Measurements from ENCODE around the gene PNMA8C.

Gene PNMA8C

DNA sequence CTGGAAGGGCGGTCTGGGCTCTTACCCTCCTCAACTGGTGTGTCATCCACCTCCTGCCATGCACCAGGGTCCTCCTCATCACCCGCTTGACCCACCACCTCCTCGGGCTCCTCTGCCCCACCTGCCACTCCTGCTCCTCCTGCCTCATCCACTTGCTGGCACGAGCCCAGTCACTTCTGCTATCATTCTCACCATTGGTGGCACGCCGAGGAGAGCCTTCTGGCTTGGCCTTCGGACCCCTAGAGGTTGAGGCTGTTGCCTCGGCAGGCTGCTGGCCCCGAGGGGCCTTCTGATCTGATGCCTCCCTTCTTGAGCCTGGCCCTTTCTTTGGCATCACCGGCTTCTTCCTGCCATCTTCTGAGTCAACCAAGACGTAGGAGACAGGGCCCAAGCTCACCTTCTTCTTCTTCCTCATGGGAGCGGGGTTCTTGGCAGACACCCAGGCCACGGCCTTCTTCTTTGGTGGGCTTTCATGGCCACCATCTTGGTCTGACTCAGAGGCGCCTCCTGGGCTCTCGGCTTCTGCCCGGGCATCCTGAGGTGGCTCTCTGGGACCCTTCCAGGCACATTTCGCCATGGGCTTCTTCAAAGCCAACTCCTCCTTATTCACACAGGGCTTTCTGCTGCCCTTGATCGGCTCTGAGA is 40.9 kb upstream of the PNMA8C start:
- TF ChIP-seq ZFX (IDR thresholded peaks at IDR 0.05; ENCODE audit: borderline replicate concordance) = no peak
- TF ChIP-seq, protein P1, sequence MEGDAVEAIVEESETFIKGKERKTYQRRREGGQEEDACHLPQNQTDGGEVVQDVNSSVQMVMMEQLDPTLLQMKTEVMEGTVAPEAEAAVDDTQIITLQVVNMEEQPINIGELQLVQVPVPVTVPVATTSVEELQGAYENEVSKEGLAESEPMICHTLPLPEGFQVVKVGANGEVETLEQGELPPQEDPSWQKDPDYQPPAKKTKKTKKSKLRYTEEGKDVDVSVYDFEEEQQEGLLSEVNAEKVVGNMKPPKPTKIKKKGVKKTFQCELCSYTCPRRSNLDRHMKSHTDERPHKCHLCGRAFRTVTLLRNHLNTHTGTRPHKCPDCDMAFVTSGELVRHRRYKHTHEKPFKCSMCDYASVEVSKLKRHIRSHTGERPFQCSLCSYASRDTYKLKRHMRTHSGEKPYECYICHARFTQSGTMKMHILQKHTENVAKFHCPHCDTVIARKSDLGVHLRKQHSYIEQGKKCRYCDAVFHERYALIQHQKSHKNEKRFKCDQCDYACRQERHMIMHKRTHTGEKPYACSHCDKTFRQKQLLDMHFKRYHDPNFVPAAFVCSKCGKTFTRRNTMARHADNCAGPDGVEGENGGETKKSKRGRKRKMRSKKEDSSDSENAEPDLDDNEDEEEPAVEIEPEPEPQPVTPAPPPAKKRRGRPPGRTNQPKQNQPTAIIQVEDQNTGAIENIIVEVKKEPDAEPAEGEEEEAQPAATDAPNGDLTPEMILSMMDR (IDR thresholded peaks at IDR 0.05) = no peak
- no peak overlapping the region for H3K27ac ChIP-seq

DNA sequence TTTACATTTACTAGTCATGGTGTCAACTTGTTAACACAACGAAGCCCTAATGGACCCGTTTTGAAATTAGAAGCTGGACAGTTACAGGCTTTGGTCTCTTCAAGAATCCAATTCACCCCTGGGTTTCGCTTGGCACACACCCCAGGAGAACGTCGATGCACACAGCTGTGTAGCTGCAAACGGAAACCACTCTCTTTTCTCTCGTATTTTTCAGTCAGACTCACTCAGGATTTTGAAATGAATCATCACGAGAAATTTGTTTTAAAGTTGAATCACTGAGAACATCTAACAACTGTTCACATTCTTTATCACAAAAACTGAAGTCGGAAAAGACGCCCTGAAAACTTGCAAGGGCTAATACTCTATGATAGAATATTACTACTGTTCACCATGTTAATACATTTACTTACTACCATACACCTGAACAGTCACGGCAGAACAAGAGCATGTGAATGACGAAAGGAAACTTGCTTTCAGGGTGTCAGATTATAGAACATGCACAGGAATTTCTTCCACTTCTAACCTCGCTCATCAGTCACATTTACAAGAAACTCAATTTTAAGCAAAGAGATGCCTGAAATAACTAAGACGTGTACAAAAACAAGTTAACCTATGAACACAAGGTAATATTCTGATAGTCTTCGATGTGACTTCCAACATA is 37.9 kb upstream of the PNMA8C start:
- TF ChIP-seq, protein P1 (IDR thresholded peaks at IDR 0.05) = no peak
- no peak for TF ChIP-seq ZFX (IDR thresholded peaks at IDR 0.05; ENCODE audit: borderline replicate concordance)
- no peak overlapping the region for H3K27ac ChIP-seq

DNA sequence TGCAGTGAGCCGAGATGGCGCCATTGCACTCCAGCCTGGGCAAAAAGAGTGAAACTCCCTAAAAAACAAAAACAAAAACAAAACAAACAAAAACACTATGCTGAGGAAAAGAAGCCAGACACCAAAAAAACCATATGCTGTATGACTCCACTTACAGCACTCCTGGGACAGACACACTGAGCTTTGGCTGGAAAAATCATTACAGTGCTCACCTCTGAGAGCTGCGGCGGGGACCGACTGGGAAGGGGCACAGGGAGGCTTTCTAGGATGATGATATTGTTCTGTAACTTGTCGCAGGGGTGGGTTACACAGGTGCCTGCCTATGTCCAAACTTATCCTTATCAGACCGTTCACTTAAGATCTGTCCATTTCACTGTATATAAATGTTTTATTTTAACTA is 34.8 kb upstream of the PNMA8C start:
- H3K27ac ChIP-seq = no peak overlapping the region

DNA sequence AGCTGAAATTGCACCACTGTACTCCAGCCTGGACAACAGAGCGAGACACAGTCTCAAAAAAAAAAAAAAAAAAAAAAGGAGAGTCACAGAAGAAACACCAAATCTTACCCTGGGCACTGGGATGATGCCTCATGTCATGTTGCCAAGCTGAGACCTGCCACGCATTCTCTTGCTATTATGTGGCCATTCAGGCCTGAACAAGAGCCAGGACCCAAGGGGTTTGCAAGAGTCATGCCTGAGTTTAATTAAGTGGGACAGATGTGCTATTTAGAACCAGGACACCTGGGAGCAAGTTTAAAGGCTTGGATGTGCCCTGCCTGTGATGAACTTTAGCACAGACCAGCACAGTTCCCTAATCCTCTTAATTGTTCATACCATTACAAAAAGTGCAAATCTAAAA is 32.8 kb upstream of the PNMA8C start:
- H3K27ac ChIP-seq = no peak overlapping the region
- TF ChIP-seq, protein P1 (IDR thresholded peaks at IDR 0.05) = no peak
- TF ChIP-seq ZFX (IDR thresholded peaks at IDR 0.05; ENCODE audit: borderline replicate concordance) = no peak

More for the DNA sequence above, 34.8 kb upstream of the PNMA8C start:
- TF ChIP-seq ZFX (IDR thresholded peaks at IDR 0.05; ENCODE audit: borderline replicate concordance) = no peak
- TF ChIP-seq, protein P1 (IDR thresholded peaks at IDR 0.05) = no peak

DNA sequence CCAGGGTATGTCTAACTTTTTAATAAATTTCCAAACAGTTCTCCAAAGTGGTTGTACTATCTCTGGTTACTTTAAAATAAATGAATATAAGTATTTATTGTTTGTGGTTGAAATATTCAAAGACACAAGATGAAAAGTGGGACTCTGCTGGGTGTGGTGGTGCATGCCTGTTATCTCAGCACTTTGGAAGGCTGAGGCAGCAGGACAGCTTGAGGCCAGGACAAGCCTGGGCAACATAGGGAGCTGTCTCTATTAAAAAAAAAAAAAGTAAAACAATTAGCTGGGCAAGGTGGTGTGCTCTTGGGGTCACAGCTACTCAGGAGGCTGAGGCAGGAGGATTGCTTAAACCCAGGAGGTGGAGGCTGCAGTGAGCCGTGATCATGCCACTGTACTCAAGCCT is 32.2 kb upstream of the PNMA8C start:
- no peak for TF ChIP-seq ZFX (IDR thresholded peaks at IDR 0.05; ENCODE audit: borderline replicate concordance)
- TF ChIP-seq, protein P1 (IDR thresholded peaks at IDR 0.05) = no peak

DNA sequence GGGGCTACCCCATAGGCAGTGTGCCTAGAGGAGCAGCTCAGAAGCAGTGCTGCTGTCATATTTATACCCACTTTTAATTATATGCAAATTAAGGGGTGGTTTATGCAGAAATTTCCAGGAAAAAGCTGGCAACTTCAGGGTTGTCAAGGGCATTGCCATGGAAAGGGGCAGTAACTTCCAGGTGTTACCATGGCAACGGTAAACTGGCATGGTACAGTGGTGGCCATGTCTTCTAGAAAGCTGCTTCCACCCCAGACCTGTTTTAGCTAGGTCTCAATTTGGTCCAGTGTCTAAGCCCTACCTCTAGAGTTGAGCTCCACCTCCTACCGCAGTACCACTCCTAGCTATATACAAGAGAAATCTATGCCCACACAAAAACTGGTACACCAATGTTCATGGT is 31.3 kb upstream of the PNMA8C start:
- no peak overlapping the region for H3K27ac ChIP-seq
- TF ChIP-seq, protein P1 (IDR thresholded peaks at IDR 0.05) = no peak
- no peak for TF ChIP-seq ZFX (IDR thresholded peaks at IDR 0.05; ENCODE audit: borderline replicate concordance)

More for the DNA sequence above, 32.2 kb upstream of the PNMA8C start:
- H3K27ac ChIP-seq = no peak overlapping the region

DNA sequence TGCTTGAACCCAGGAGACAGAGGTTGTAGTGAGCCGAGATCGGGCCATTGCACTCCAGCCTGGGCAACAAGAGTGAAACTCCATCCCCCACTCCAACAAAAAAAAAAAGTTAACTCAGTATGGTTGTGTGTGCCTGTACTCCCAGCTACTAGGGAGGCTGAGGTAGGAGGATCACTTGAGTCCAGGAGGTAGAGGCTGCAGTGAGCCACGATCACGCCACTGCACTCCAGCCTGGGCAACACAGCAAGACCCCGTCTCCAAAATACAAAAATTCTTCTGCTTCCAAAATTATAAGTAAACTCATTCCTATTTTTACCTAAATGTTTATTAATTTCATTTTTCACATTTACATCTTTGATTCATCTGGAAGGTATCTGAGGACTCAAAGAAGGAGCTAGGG is 28.2 kb upstream of the PNMA8C start:
- no peak for TF ChIP-seq ZFX (IDR thresholded peaks at IDR 0.05; ENCODE audit: borderline replicate concordance)
- TF ChIP-seq, protein P1 (IDR thresholded peaks at IDR 0.05) = no peak
- H3K27ac ChIP-seq = no peak overlapping the region

Data from 22Rv1 (cell line).